ENCODE data around the gene OSGEP.

Gene OSGEP

DNA sequence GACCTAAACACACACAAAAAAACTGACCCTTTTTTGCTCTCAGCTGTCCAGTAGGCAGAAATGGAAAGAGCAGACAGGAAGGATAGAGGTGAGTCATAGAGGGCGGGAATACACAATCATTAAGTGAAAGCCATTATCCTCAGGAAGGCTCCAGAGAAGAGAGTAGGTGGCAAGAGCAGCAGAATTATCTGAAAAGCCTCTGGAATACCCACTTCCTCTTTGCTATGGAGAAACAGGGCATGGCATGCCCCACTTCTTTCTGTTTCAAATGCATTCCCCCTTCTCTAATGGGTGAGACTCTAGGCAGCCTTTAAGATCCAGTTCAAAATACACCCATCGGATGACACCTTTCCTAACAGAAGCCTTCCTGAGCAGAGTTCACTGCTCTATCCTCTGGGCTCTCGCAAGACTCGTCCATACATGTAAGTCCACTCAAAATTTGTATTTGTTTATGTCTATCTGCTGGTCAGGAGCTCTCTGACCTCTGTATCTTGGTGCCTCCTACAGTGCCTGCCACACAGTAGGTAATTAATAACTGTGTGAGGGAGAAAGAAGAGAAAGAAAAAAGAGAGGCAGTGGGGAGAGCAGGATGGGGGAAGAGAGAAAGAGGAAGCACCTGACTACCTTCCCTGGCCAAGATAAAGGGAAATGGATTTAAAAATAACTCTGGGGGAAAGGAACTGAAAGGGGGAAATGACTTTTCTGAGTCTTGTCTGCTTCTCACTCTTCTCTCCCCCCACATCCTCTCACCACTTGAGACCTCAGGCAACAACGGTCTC lies 27.2 kb downstream of the OSGEP start:
- H3K27ac ChIP-seq: no peak overlapping the region
- ChIA-PET POLR2A (ENCODE audit: low non-redundant PET) (no interaction called here), CTCF (interaction anchor here (2.3 kb wide), 1 partner anchor 12 kb away, joined by 5 read pairs; no protein-coding TSS in a partner anchor)
- TF ChIP-seq, protein P1, sequence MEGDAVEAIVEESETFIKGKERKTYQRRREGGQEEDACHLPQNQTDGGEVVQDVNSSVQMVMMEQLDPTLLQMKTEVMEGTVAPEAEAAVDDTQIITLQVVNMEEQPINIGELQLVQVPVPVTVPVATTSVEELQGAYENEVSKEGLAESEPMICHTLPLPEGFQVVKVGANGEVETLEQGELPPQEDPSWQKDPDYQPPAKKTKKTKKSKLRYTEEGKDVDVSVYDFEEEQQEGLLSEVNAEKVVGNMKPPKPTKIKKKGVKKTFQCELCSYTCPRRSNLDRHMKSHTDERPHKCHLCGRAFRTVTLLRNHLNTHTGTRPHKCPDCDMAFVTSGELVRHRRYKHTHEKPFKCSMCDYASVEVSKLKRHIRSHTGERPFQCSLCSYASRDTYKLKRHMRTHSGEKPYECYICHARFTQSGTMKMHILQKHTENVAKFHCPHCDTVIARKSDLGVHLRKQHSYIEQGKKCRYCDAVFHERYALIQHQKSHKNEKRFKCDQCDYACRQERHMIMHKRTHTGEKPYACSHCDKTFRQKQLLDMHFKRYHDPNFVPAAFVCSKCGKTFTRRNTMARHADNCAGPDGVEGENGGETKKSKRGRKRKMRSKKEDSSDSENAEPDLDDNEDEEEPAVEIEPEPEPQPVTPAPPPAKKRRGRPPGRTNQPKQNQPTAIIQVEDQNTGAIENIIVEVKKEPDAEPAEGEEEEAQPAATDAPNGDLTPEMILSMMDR (conservative IDR thresholded peaks at IDR 0.05; ENCODE audit: low read depth): no peak
- peak; percentile 67 for DNase-seq (ENCODE audit: low spot score)

DNA sequence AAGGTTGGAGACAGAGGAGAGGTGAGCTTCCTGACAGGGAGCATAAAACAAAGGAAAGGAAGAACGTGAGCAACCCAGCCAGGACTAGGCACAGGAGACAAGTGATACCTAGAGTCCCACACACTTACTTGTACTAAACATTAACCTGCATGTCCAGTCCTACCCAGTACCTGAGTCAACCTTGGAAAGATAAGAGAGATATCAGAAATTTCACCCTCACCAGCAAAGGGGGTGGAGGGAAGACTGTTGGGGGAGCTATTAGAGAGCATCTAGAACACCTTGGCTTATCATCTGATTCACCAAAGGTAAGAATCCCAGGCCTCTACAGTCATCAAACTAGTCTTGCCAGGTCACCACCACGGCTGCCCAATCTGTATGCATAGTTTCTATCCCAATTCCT lies 29.8 kb downstream of the OSGEP start:
- no peak overlapping the region for H3K27ac ChIP-seq
- DNase-seq (ENCODE audit: low spot score): no peak
- CTCF ChIA-PET: interaction anchor here (0.7 to 0.9 kb wide), 2 partner anchors 9 to 1821 kb away, joined by 3 to 5 read pairs; no protein-coding TSS in a partner anchor
- TF ChIP-seq, protein P1 (conservative IDR thresholded peaks at IDR 0.05; ENCODE audit: low read depth): no peak
- POLR2A ChIA-PET (ENCODE audit: low non-redundant PET): no interaction called here

DNA sequence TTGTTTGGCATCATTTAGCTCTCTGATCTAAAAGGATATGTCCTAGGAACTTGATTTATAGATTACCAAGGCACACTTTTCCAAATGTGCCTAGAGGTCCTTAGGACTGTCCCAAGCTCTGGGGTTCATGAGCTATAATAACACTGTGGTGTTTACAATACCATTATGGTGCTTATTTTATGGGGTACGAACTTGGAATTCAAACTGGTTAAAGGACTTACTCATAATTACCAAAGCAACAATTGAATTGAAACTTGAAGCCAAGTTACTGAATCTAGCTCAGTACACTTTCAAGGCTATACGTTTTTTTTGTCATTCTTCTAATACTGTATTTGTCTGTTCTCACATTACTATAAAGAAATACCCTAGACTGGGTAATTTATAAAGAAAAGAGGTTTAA lies 31.7 kb downstream of the OSGEP start:
- TF ChIP-seq, protein P1 (conservative IDR thresholded peaks at IDR 0.05; ENCODE audit: low read depth): no peak
- DNase-seq (ENCODE audit: low spot score): no peak
- POLR2A ChIA-PET (ENCODE audit: low non-redundant PET): no interaction called here
- no peak overlapping the region for H3K27ac ChIP-seq
- CTCF ChIA-PET: no interaction called here

DNA sequence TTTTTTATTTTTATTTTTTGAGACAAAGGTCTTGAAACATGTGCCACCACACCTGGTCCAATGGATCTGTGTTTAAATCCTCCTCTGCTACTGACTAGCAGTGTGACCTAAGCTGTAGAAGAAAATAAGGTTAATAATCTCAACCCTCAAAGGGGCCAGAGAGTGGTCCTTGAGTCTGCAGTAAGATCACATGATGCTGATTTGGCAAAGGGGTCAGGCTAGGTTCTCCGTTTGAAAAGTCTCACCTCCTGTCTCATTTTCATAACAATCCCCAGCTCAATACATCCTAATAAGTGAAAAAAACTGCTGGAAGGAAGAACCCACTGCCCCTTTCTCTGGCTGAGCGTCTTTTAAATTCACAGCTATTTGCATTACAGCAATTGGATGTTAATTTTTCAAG lies 33.3 kb downstream of the OSGEP start:
- DNase-seq (ENCODE audit: low spot score): no peak
- POLR2A ChIA-PET (ENCODE audit: low non-redundant PET): interaction anchor here (0.6 kb wide), 1 partner anchor 184 kb away, joined by 3 read pairs; no protein-coding TSS in a partner anchor
- no peak overlapping the region for H3K27ac ChIP-seq
- TF ChIP-seq, protein P1 (conservative IDR thresholded peaks at IDR 0.05; ENCODE audit: low read depth): no peak
- CTCF ChIA-PET: no interaction called here

- CTCF ChIA-PET: no interaction called here
- DNase-seq (ENCODE audit: low spot score): no peak
- TF ChIP-seq, protein P1 (conservative IDR thresholded peaks at IDR 0.05; ENCODE audit: low read depth): no peak
- POLR2A ChIA-PET (ENCODE audit: low non-redundant PET): no interaction called here
- H3K27ac ChIP-seq: no peak overlapping the region
Observed at GRCh38 chr14:20419419-20419818, 35.2 kb downstream of the OSGEP start.

- POLR2A ChIA-PET (ENCODE audit: low non-redundant PET): no interaction called here
- CTCF ChIA-PET: no interaction called here
- TF ChIP-seq, protein P1 (conservative IDR thresholded peaks at IDR 0.05; ENCODE audit: low read depth): no peak
- H3K27ac ChIP-seq: no peak overlapping the region
- no peak for DNase-seq (ENCODE audit: low spot score)
Observed at GRCh38 chr14:20418501-20418909, 36.1 kb downstream of the OSGEP start.

Measured in RWPE1 (cell line).